Activated CD4-positive, alpha-beta memory T cell treated with anti-CD3 and anti-CD28 coated beads, Interleukin-2, amount 10 ng/mL, durations not matched to agents 7 days and 5 days (primary cell): ENCODE results near the gene HSD17B12. TPM values are rescaled to one million over a fixed set of nuclear protein-coding genes. Genes with fewer than 3 reads are reported as not detected.

Source experiments
- CTCF ChIA-PET: fragments of 350-600 bp; sonication (Branson Sonifier 250); formaldehyde crosslinking; loops from one replicate; lab custom pipeline; 2021; ENCODE audit warnings: antibody characterized with exemption, inconsistent platforms; lab: Charles Lee
- POLR2A ChIA-PET: fragments of 350-600 bp; sonication (Branson Sonifier 250); formaldehyde crosslinking; loops from one replicate; lab custom pipeline; 2021; ENCODE audit warnings: antibody characterized with exemption; lab: Charles Lee
- DNase-seq: peaks from one replicate; pipeline ENCODE4 v3.0.0-alpha.2; 2020
- H3K27ac Mint-ChIP-seq: one replicate; pipeline ENCODE4 v1.8.0; 2021; ENCODE audit warnings: mild to moderate bottlenecking, mixed read lengths
- H3K27me3 Mint-ChIP-seq: one replicate; pipeline ENCODE4 v1.8.0; 2021; ENCODE audit warnings: mixed read lengths
- H3K36me3 Mint-ChIP-seq: one replicate; pipeline ENCODE4 v1.8.0; 2021; ENCODE audit warnings: low read depth, mixed read lengths
- H3K4me1 Mint-ChIP-seq: one replicate; pipeline ENCODE4 v1.8.0; 2021; ENCODE audit warnings: mixed read lengths
- H3K4me3 Mint-ChIP-seq: one replicate; pipeline ENCODE4 v1.8.0; 2021; ENCODE audit warnings: mild to moderate bottlenecking, mixed read lengths
- H3K9me3 Mint-ChIP-seq: one replicate; pipeline ENCODE4 v1.8.0; 2021; ENCODE audit warnings: mixed read lengths
- total RNA-seq, 2 experiments: library from RNA; stranded (reverse); gene quantifications; one replicate each; pipeline ENCODE4 v1.2.3, GENCODE V29; 2021

Gene HSD17B12
- total RNA-seq, 2 experiments from 2014 or later = 35.2 to 40.7 TPM

- Mint-ChIP-seq H3K36me3 (peaks cover 6% of the 10 kb centered on the region), H3K27ac (no peak overlapping the region), H3K4me1 (peaks cover 10% of the 10 kb centered on the region), H3K27me3 (no peaks in the 10 kb centered on the region), H3K9me3 (no peaks in the 10 kb centered on the region), H3K4me3 (no peak overlapping the region)
- POLR2A ChIA-PET = interaction anchor here (0.9 to 1.1 kb wide), 2 partner anchors 18 to 38 kb away, joined by 3 to 4 read pairs; no protein-coding TSS in a partner anchor
- CTCF ChIA-PET = interaction anchor here (1.0 to 2.0 kb wide), 4 partner anchors 13 to 41 kb away, joined by 3 to 8 read pairs (median 3); no protein-coding TSS in a partner anchor
- no peak for DNase-seq
These were observed 223.4 kb downstream of the HSD17B12 start for GRCh38 chr11:43903969-43904368.

- ChIA-PET CTCF (no interaction called here), POLR2A (interaction anchor here (0.6 kb wide), 1 partner anchor 57 kb away, joined by 3 read pairs; no protein-coding TSS in a partner anchor)
- DNase-seq = no peak
- H3K4me3 Mint-ChIP-seq = no peak overlapping the region
- no peak overlapping the region for H3K27ac Mint-ChIP-seq
- peaks cover 10% of the 10 kb centered on the region for H3K4me1 Mint-ChIP-seq
- H3K36me3 Mint-ChIP-seq = peaks cover 3% of the 10 kb centered on the region
- H3K9me3 Mint-ChIP-seq = no peaks in the 10 kb centered on the region
- no peaks in the 10 kb centered on the region for H3K27me3 Mint-ChIP-seq
These were observed 224.4 kb downstream of the HSD17B12 start for GRCh38 chr11:43904742-43905535.

- no peak overlapping the region for H3K4me3 Mint-ChIP-seq
- CTCF ChIA-PET = no interaction called here
- no peaks in the 10 kb centered on the region for H3K9me3 Mint-ChIP-seq
- no peaks in the 10 kb centered on the region for H3K27me3 Mint-ChIP-seq
- H3K27ac Mint-ChIP-seq = no peak overlapping the region
- peaks cover 3% of the 10 kb centered on the region for H3K36me3 Mint-ChIP-seq
- H3K4me1 Mint-ChIP-seq = peaks cover 10% of the 10 kb centered on the region
- no peak for DNase-seq
- POLR2A ChIA-PET = no interaction called here
These were observed 225.3 kb downstream of the HSD17B12 start for GRCh38 chr11:43905813-43906241.

Other genes starting within 250 kb of the HSD17B12 start
- gene ALKBH3, start 200.1 kb downstream of the HSD17B12 start, total RNA-seq = 10 to 100 TPM; 25.4 to 32.0 TPM